H9 (cell line): ENCODE data around the gene AHNAK. TPM values are rescaled to one million over a fixed set of nuclear protein-coding genes. Genes with fewer than 3 reads are reported as not detected.

Experiments used
- DNase-seq: peaks from one replicate; pipeline ENCODE4 v3.0.0-alpha.2; 2017
- H2AFZ ChIP-seq: one replicate; pipeline ENCODE4 v1.6.1; 2013; ENCODE audit warnings: mild to moderate bottlenecking, low read length, control low read depth, moderate library complexity
- H2AK5ac ChIP-seq: 2 replicates; pipeline ENCODE4 v1.6.1; 2013; ENCODE audit warnings: low read length, control low read depth, mixed read lengths; ENCODE audit not compliant: insufficient read length
- H2BK120ac ChIP-seq: one replicate; pipeline ENCODE4 v1.6.1; 2013; ENCODE audit warnings: low read depth, mild to moderate bottlenecking, low read length, control low read depth, inconsistent platforms; ENCODE audit not compliant: poor library complexity, severe bottlenecking
- H2BK12ac ChIP-seq: 2 replicates; pipeline ENCODE4 v1.6.1; 2013; ENCODE audit warnings: low read length, control low read depth, mixed read lengths, low read depth; ENCODE audit not compliant: insufficient read length
- H2BK15ac ChIP-seq: 2 replicates; pipeline ENCODE4 v1.6.1; 2013; ENCODE audit warnings: low read depth, low read length, control low read depth
- H2BK20ac ChIP-seq: one replicate; pipeline ENCODE4 v1.6.1; 2013; ENCODE audit warnings: low read depth, mild to moderate bottlenecking, low read length, control low read depth, inconsistent platforms; ENCODE audit not compliant: poor library complexity, severe bottlenecking
- H2BK5ac ChIP-seq: 2 replicates; pipeline ENCODE4 v1.6.1; 2013; ENCODE audit warnings: low read length, control low read depth, mixed read lengths; ENCODE audit not compliant: insufficient read length
- H3K14ac ChIP-seq: 2 replicates; pipeline ENCODE4 v1.6.1; 2013; ENCODE audit warnings: low read length, control low read depth; ENCODE audit not compliant: insufficient read depth
- H3K18ac ChIP-seq: 2 replicates; pipeline ENCODE4 v1.6.1; 2013; ENCODE audit warnings: low read depth, mild to moderate bottlenecking, mixed read lengths, low read length, control low read depth; ENCODE audit not compliant: insufficient read length
- H3K23ac ChIP-seq: 2 replicates; pipeline ENCODE4 v1.6.1; 2013; ENCODE audit warnings: low read length, control low read depth, mixed read lengths, low read depth; ENCODE audit not compliant: insufficient read length
- H3K23me2 ChIP-seq: 2 replicates; pipeline ENCODE4 v1.6.1; 2013; ENCODE audit warnings: low read depth, mild to moderate bottlenecking, mixed read lengths, low read length, control low read depth; ENCODE audit not compliant: insufficient read length, poor library complexity, severe bottlenecking
- H3K27ac ChIP-seq: 2 replicates; pipeline ENCODE4 v1.5.1; 2013; ENCODE audit warnings: low read length, control low read depth, mixed read lengths, low read depth; ENCODE audit not compliant: insufficient read length
- H3K27me3 ChIP-seq: 2 replicates; pipeline ENCODE4 v1.6.1; 2013; ENCODE audit warnings: low read length, control low read depth, inconsistent platforms; ENCODE audit not compliant: insufficient read depth
- H3K4ac ChIP-seq: 2 replicates; pipeline ENCODE4 v1.6.1; 2013; ENCODE audit warnings: low read depth, mild to moderate bottlenecking, control low read depth, inconsistent platforms, low read length, moderate library complexity
- H3K4me1 ChIP-seq: 2 replicates; pipeline ENCODE4 v1.6.1; 2013; ENCODE audit warnings: low read length, control low read depth, inconsistent platforms; ENCODE audit not compliant: insufficient read depth
- H3K4me2 ChIP-seq: 2 replicates; pipeline ENCODE4 v1.6.1; 2013; ENCODE audit warnings: low read length, control low read depth, mixed read lengths; ENCODE audit not compliant: insufficient read length, insufficient read depth
- H3K56ac ChIP-seq: 2 replicates; pipeline ENCODE4 v1.6.1; 2013; ENCODE audit warnings: low read depth, mild to moderate bottlenecking, mixed read lengths, low read length, control low read depth; ENCODE audit not compliant: insufficient read length
- H3K79me1 ChIP-seq: 2 replicates; pipeline ENCODE4 v1.6.1; 2013; ENCODE audit warnings: low read depth, mild to moderate bottlenecking, moderate library complexity, low read length, control low read depth, inconsistent platforms; ENCODE audit not compliant: insufficient read depth, poor library complexity, severe bottlenecking
- H3K79me2 ChIP-seq: 2 replicates; pipeline ENCODE4 v1.6.1; 2013; ENCODE audit warnings: low read length, control low read depth, inconsistent platforms; ENCODE audit not compliant: insufficient read depth
- H3K9ac ChIP-seq: 2 replicates; pipeline ENCODE4 v1.6.1; 2013; ENCODE audit warnings: low read length, control low read depth, mixed read lengths; ENCODE audit not compliant: insufficient read length; ENCODE audit errors: extremely low read depth
- H3K9me3 ChIP-seq: one replicate; pipeline ENCODE4 v1.6.1; 2013; ENCODE audit warnings: low read depth, low read length, inconsistent platforms; ENCODE audit not compliant: control insufficient read depth
- H3T11ph ChIP-seq: one replicate; pipeline ENCODE4 v1.6.1; 2013; ENCODE audit warnings: mild to moderate bottlenecking, low read length, control low read depth, inconsistent platforms
- H4K20me1 ChIP-seq: one replicate; pipeline ENCODE4 v1.6.1; 2013; ENCODE audit not compliant: control insufficient read depth, insufficient read length, insufficient read depth
- H4K5ac ChIP-seq: 2 replicates; pipeline ENCODE4 v1.6.1; 2013; ENCODE audit warnings: low read depth, mild to moderate bottlenecking, mixed read lengths, low read length, control low read depth; ENCODE audit not compliant: insufficient read length
- H4K8ac ChIP-seq: replicated peaks from 2 replicates; pipeline ENCODE4 v1.6.1; 2013; ENCODE audit warnings: low read length, control low read depth, mixed read lengths, low read depth; ENCODE audit not compliant: insufficient read length
- H4K91ac ChIP-seq: 2 replicates; pipeline ENCODE4 v1.6.1; 2013; ENCODE audit warnings: low read depth, mild to moderate bottlenecking, moderate library complexity, mixed read lengths, low read length, control low read depth; ENCODE audit not compliant: insufficient read length
- H3K27ac Mint-ChIP-seq, 3 experiments: 2 replicates in 2 of 3; 3 replicates in 1 of 3; pipeline ENCODE4 v1.8.0; 2020 to 2021; ENCODE audit warnings: mixed read lengths in 3 of 3, mild to moderate bottlenecking in 1 of 3, moderate library complexity in 1 of 3
- H3K27me3 Mint-ChIP-seq: 2 replicates; pipeline ENCODE4 v1.8.0; 2021; ENCODE audit warnings: low read depth, mild to moderate bottlenecking, moderate library complexity, mixed read lengths
- H3K36me3 Mint-ChIP-seq, 3 experiments: 2 replicates in 2 of 3; 3 replicates in 1 of 3; pipeline ENCODE4 v1.8.0; 2020 to 2021; ENCODE audit warnings: low read depth in 3 of 3, mixed read lengths in 3 of 3; ENCODE audit not compliant: insufficient read depth in 1 of 3
- H3K4me1 Mint-ChIP-seq, 2 experiments: 2 replicates each; pipeline ENCODE4 v1.8.0; 2020; ENCODE audit warnings: mixed read lengths in 2 of 2
- H3K4me3 Mint-ChIP-seq, 2 experiments: 2 replicates in 1 of 2; 3 replicates in 1 of 2; pipeline ENCODE4 v1.8.0; 2020 to 2021; ENCODE audit warnings: mild to moderate bottlenecking in 2 of 2, mixed read lengths in 2 of 2, moderate library complexity in 1 of 2
- H3K9me3 Mint-ChIP-seq, 2 experiments: 2 replicates in 1 of 2; 3 replicates in 1 of 2; pipeline ENCODE4 v1.8.0; 2020; ENCODE audit warnings: mild to moderate bottlenecking in 2 of 2, mixed read lengths in 2 of 2, moderate library complexity in 1 of 2
- WGBS: extraction: QIAGEN DNeasy Blood & Tissue Kit; methylation state at CpG from one replicate; pipeline ENCODE4 v1.1.7; 2013; ENCODE audit warnings: missing lambda C conversion rate, low lambda C conversion rate, mixed read lengths; ENCODE audit not compliant: insufficient read length; ENCODE audit errors: extremely low coverage; 5-methylcytosine and 5-hydroxymethylcytosine counted together
- total RNA-seq: library from RNA; stranded (reverse); gene quantifications from 2 replicates; pipeline ENCODE4 v1.2.1, GENCODE V29; 2021
- TF ChIP-seq, protein P1 (sequence below): fragments of 200-600 bp; sonication (generic); conservative IDR thresholded peaks from 3 replicates; pipeline ENCODE4 v1.8.0; 2021; ENCODE audit warnings: antibody characterized with exemption, mild to moderate bottlenecking

The AHNAK gene
- total RNA-seq, 1 experiment from 2014 or later: 15.2 TPM

DNA sequence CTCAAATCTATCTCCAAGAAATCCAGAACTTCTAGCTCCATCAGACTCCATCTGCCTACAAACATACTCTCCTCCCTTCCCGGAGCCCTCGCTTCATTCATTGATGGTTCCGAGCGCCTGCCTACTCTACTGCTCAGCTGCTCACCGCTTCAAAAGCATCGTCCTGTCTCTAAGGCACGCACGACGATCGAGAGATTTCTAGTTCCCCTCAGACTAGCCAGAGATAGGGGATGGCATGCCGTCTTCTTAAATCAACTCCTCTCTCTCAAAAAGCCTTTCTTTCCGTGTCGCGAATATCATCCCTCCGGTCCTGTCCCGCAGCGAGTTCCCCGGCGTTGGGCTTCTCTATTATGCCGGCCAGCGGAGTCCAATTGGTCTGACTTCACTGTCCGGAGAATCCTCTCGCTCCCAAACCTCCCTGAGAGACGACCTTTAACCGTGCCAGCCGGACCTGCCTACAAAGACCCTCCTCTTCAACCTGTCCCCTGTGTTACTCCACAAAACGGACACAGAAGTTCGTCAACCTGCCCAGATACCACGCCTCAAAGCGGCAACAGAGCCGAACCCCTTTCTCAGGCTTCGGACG is 26.5 kb upstream of the AHNAK start:
- Histone ChIP-seq H3K79me1 (peaks cover 8% of the 10 kb centered on the region), H3K27me3 (no peaks in the 10 kb centered on the region), H3K4me2 (peak overlapping the region; percentile 88), H3K23ac (no peak overlapping the region), H3K4me1 (no peaks in the 10 kb centered on the region), H3K79me2 (peaks cover 12% of the 10 kb centered on the region; the same call in 1 of the 2 replicates), H2BK12ac (no peak overlapping the region), H2BK20ac (no peak overlapping the region), H2BK5ac (peak overlapping the region; percentile 74), H2AFZ (no peak overlapping the region), H3K9me3 (no peaks in the 10 kb centered on the region), H4K20me1 (no peaks in the 10 kb centered on the region), H3K4ac (no peak overlapping the region), H3T11ph (no peak overlapping the region), H3K23me2 (peaks cover 13% of the 10 kb centered on the region), H3K27ac (no peak overlapping the region), H4K5ac (no peak overlapping the region), H2BK15ac (no peak overlapping the region), H3K18ac (peak overlapping the region; percentile 66), H3K14ac (peak overlapping the region; percentile 86), H2AK5ac (no peak overlapping the region), H3K9ac (peak overlapping the region; percentile 92), H2BK120ac (no peak overlapping the region), H4K91ac (no peak overlapping the region), H4K8ac (no peak overlapping the region), H3K56ac (no peak overlapping the region)
- peaks cover 38 to 39% of the 10 kb centered on the region in 2 experiments for H3K4me1 Mint-ChIP-seq
- WGBS: no CpG with 5 or more reads among the region's 33 CpGs
- no peaks in the 10 kb centered on the region for H3K9me3 Mint-ChIP-seq
- no peaks in the 10 kb centered on the region for H3K27me3 Mint-ChIP-seq
- peak overlapping the region; percentile 95 to 99 (median 99) for H3K27ac Mint-ChIP-seq
- DNase-seq: no peak
- H3K4me3 Mint-ChIP-seq: peak overlapping the region; percentile 99 to 100
- TF ChIP-seq, protein P1, sequence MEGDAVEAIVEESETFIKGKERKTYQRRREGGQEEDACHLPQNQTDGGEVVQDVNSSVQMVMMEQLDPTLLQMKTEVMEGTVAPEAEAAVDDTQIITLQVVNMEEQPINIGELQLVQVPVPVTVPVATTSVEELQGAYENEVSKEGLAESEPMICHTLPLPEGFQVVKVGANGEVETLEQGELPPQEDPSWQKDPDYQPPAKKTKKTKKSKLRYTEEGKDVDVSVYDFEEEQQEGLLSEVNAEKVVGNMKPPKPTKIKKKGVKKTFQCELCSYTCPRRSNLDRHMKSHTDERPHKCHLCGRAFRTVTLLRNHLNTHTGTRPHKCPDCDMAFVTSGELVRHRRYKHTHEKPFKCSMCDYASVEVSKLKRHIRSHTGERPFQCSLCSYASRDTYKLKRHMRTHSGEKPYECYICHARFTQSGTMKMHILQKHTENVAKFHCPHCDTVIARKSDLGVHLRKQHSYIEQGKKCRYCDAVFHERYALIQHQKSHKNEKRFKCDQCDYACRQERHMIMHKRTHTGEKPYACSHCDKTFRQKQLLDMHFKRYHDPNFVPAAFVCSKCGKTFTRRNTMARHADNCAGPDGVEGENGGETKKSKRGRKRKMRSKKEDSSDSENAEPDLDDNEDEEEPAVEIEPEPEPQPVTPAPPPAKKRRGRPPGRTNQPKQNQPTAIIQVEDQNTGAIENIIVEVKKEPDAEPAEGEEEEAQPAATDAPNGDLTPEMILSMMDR: no peak
- H3K36me3 Mint-ChIP-seq: peaks cover 49 to 81% (median 73%) of the 10 kb centered on the region in 3 experiments
